Embryonic facial prominence (tissue), 1 donor: Measurements from ENCODE around the gene RABGAP1L.

Experiments used
- DNase-seq: peaks from one replicate; pipeline ENCODE4 v3.0.0-alpha.2; 2016; ENCODE audit errors: extremely low spot score

RABGAP1L gene

GRCh38 chr1:174746024-174746808 is 586.9 kb downstream of the RABGAP1L start:
- DNase-seq = no peak

- no peak for DNase-seq
These were observed 588.3 kb downstream of the RABGAP1L start for GRCh38 chr1:174747613-174748012.

DNA sequence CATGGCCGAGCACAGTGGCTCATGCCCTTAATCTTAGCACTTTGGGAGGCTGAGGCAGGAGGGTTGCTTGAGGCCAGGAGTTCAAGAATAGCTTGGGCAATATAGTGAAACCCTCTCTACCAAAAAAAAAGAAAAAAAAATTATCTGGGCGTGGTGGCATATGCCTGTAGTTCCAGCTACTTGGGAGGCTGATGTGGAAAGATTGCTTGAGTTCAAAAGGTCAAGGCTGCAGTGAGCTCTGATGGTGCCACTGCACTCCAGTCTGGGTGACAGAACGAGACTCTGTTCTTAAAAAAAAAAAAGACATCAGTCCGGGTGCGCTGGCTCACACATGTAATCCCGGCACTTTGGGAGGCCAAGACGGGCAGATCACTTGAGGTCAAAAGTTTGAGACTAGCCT is 589.3 kb downstream of the RABGAP1L start:
- DNase-seq = no peak

GRCh38 chr1:174753131-174753530 is 593.8 kb downstream of the RABGAP1L start:
- DNase-seq = no peak

GRCh38 chr1:174761335-174761734 is 602.0 kb downstream of the RABGAP1L start:
- no peak for DNase-seq

GRCh38 chr1:174761901-174762585 is 602.7 kb downstream of the RABGAP1L start:
- no peak for DNase-seq

- DNase-seq = no peak
These were observed 604.9 kb downstream of the RABGAP1L start for GRCh38 chr1:174764191-174764590.

- DNase-seq = no peak
These were observed 607.4 kb downstream of the RABGAP1L start for GRCh38 chr1:174766727-174767126.

DNA sequence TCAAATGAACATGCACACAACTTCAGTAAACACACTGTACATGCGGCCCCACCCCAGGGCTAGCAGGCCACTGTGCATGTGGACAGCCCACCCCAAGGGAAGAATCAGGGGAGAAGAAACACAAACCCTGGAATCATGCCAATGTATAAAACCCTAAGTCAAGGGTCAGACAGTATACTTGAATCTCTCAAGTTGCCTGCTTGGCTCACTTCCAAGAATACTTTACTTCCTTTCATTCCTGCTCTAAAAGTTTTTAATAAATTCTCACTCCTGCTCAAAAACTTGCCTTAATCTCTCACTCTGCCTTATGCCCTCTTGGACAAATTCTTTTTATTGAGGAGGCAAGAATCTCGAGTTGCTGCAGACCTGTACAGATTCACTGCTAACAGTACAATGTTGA is 609.2 kb downstream of the RABGAP1L start:
- DNase-seq = no peak

DNA sequence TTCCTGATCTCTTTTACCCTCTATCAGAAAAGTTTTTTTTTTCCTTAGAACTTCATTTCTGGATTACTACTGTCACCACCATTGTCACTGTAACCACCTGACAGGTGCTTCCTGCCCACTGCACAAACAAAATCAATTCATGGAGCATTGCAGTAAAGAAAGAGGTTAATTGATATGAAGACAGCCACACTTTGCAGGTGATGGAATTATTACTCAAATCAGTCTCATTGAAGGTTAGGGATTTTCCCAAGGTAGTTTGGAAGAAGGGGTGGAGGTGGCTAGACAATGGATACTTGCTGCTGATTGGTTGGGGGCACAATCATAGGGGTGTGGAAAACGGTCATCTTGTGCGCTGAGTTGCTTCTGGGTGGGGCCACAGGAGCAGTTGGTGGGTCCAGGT is 609.6 kb downstream of the RABGAP1L start:
- no peak for DNase-seq

DNA sequence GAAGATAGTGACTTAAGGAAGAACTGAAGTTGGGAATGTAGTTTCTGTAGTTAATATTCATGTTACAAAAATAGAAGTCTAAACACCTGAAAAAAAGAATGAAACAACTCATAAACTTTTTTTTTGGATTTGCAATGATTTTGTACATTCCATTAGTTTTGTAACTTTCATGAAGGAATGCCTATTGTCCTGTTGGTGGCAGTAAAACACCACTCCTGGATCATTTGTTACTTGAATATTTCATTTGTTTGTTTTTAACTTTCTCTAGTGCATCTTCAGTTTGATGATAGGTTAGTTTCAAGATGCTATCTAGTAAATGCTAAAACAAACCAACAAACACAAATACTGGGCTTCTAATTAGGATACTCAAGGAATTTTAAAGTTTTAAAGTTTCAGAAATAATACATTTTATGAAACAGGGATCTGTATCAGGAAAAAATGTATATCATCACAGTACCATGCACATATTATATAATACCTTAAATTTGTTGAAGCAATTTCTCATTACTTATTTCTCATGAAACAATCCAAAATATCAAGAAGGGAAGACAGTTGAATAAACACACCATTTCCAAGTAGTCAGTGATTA is 610.7 kb downstream of the RABGAP1L start:
- peak; percentile 38 for DNase-seq

DNA sequence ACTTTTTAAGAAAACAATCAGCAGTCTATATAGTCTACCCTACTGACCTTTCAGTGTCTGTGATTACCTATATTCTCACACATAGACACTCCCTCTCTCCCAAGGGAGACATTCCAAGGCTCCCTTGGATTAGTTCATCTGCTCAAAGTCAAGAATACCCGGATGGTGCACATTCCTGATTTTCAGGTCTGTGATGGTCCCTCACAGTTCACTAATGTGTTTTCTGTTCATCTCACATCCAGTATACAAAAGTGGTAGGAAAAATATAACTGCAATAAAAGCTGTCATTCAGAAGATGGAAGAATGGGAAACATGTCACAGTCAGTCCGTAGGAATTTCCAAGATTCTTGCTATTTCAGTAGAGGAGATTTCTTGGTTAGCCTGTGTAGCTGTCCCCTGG is 616.3 kb downstream of the RABGAP1L start:
- no peak for DNase-seq

DNA sequence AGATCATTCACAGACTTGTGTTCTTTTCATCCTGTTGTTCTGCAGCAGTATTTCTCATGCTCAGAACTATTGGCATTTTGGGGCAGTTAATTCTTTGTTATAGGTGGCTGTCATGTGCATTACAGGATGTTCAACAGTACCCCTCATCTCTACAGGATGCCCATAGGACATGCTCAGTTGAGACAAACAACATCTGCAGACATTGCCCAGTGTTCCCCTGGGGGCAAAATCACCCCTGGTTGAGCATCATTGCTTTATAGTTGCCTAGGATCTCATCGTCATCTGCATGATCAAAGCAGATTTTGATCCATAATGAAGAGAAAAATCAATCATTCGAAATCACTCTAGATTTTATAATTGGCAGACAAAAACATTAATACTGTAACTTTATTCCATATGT is 617.9 kb downstream of the RABGAP1L start:
- DNase-seq = no peak

GRCh38 chr1:174785510-174785909 is 626.2 kb downstream of the RABGAP1L start:
- DNase-seq = no peak

- DNase-seq = no peak
These were observed 627.0 kb downstream of the RABGAP1L start for GRCh38 chr1:174786358-174786757.

DNA sequence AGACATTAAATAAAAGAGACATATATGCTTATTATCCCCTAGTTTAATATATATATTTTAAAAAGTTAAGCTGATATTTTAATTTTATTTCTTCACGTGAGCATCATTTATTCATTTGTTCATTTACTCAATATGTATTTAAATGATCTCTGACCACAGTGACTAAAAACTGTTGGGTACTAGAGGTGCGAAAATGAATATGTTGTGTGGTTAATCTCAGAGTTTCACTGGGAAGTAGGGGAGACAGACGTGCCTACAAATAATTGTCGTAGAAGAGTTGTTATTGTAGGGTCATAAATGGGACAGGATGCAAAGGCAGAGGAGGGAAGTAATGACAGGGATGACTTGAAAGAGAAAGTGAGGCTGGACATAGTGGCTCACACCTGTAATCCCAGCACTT is 627.4 kb downstream of the RABGAP1L start:
- DNase-seq = no peak

DNA sequence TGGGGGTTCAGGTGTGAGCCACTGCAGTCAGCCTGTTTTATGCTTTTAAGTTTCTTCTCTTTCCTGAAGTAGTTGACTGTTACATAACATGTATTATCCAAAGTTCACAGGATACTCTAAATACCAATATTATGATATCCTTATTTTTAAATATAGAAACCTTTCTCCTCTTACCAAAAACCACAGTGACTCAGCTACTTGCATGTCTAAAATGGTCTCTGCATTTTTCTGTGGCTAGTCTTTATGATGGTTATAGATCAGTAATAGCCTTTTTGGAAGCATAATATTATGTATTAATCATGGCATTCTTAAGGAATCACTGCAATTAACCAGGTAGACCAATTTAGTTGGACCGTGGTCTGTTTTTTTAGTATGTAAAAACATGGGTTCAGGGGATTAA is 629.7 kb downstream of the RABGAP1L start:
- no peak for DNase-seq

- no peak for DNase-seq
These were observed 630.1 kb downstream of the RABGAP1L start for GRCh38 chr1:174789399-174789798.

- no peak for DNase-seq
These were observed 632.5 kb downstream of the RABGAP1L start for GRCh38 chr1:174791863-174792262.

DNA sequence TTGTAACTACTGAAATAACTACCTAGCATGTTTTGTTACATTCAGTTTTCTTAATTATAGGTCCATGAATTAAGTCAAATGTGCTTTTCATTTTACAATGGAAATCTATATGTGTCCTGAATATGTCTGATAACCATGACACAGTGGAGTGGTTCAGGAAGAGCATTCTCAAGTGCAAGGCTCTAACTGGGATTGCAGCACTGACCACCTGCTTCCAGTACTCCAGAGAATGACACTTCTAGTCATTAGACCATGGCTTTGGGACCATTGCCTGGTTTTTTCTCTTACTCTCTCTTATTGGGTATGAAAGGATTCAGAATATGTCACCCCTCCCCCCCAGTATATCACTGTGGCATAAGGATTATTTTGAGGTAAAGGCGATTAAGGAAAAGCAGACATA is 635.5 kb downstream of the RABGAP1L start:
- no peak for DNase-seq

DNA sequence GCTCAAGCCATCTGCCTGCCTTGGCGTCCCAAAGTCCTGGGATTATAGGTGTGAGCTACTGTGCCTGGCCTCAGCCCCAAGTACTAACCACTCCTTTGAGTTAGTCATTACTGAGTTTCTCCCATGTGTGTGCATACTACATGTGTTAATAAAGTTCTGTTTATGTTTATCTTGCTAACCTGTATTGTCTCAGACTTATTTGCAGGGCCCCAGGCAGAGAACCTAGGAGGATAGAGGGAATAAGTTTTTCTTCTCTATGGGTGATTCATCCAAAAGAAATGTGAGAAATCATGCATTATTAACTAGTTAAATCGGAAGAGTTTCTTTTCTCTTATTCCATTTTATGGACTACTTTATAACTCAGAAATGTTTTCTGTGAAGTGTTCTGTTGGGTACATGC is 636.5 kb downstream of the RABGAP1L start:
- no peak for DNase-seq

GRCh38 chr1:174797398-174797797 is 638.1 kb downstream of the RABGAP1L start:
- no peak for DNase-seq

DNA sequence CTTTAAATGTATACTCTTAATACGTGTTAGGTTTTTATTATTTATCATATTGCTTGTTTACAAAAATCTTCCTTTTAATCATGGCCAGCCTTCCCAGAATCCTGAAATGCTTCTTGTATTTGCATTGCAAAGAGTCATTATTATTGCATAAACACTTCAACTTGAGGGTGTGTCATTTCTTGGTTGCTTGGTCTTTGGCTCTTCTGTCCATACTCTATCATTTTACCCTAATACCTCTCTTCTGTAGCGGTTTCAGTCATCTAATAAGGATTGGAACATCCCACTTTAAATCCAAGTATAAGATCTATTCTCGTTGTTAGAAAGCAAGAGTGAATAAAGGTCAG is 639.8 kb downstream of the RABGAP1L start:
- no peak for DNase-seq
